ENCODE results near the gene INO80D. TPM values are rescaled to one million over a fixed set of nuclear protein-coding genes. Genes with fewer than 3 reads are reported as not detected.
A peak's percentile ranks its signal among the peaks of the same experiment; 100 is the strongest.

Gene INO80D
- total and polyA plus RNA-seq, 2 of the 13 experiments (the other 11 are each of a cell fraction or from before 2014, with no cell fraction given) = 7.6 to 7.9 TPM

- 0 out of 2 replicates have a peak, but pooled peaks have one; percentile 47 for TF ChIP-seq ARID5B (CRISPR knock-in tag; IDR thresholded peaks at IDR 0.05)
- peak; percentile 41; the same call in 1 of the 2 replicates for TF ChIP-seq MIXL1 (CRISPR knock-in tag; IDR thresholded peaks at IDR 0.05)
- TF ChIP-seq REL (CRISPR knock-in tag; conservative IDR thresholded peaks at IDR 0.05) = no peak
- TF ChIP-seq U2AF2 (IDR thresholded peaks at IDR 0.05; ENCODE audit: low read depth, low read length) = 0 out of 2 replicates have a peak, but pooled peaks have one; percentile 53
- TF ChIP-seq ELF4 (CRISPR knock-in tag; IDR thresholded peaks at IDR 0.05; ENCODE audit: borderline replicate concordance) = peak; percentile 27; the same call in 1 of the 2 replicates
- no peak for TF ChIP-seq PAWR (CRISPR knock-in tag; IDR thresholded peaks at IDR 0.05; ENCODE audit: borderline replicate concordance)
- peak; percentile 29; the same call in 1 of the 2 replicates for TF ChIP-seq SP4 (CRISPR knock-in tag; IDR thresholded peaks at IDR 0.05)
- TF ChIP-seq ZNF773 (CRISPR knock-in tag; IDR thresholded peaks at IDR 0.05; ENCODE audit: borderline replicate concordance) = no peak
- no peak for TF ChIP-seq NR1H2 (CRISPR knock-in tag; IDR thresholded peaks at IDR 0.05; ENCODE audit: borderline replicate concordance, low read depth)
- TF ChIP-seq DR1 (CRISPR knock-in tag; IDR thresholded peaks at IDR 0.05) = no peak
- peak; percentile 93 for TF ChIP-seq TGIF2 (CRISPR knock-in tag; IDR thresholded peaks at IDR 0.05)
- no peak for TF ChIP-seq ZNF317 (CRISPR knock-in tag; IDR thresholded peaks at IDR 0.05)
- TF ChIP-seq NAIF1 (CRISPR knock-in tag; IDR thresholded peaks at IDR 0.05; ENCODE audit: borderline replicate concordance) = no peak; the same call in 1 of the 2 replicates
- no peak for TF ChIP-seq TOPORS (CRISPR knock-in tag; IDR thresholded peaks at IDR 0.05)
- no peak for TF ChIP-seq ZNF747 (CRISPR knock-in tag; IDR thresholded peaks at IDR 0.05; ENCODE audit: borderline replicate concordance)
- 0 out of 2 replicates have a peak, but pooled peaks have one; percentile 39 for TF ChIP-seq ZNF343 (CRISPR knock-in tag; IDR thresholded peaks at IDR 0.05)
- TF ChIP-seq IKZF1 (IDR thresholded peaks at IDR 0.05) = no peak
- TF ChIP-seq ZSCAN22 (CRISPR knock-in tag; IDR thresholded peaks at IDR 0.05) = no peak
- TF ChIP-seq HMG20A (CRISPR knock-in tag; IDR thresholded peaks at IDR 0.05; ENCODE audit: borderline replicate concordance) = no peak
- no peak for TF ChIP-seq ZNF34 (CRISPR knock-in tag; IDR thresholded peaks at IDR 0.05; ENCODE audit: borderline replicate concordance)
- TF ChIP-seq ZSCAN25 (CRISPR knock-in tag; IDR thresholded peaks at IDR 0.05) = no peak
- no peak for TF ChIP-seq RERE (CRISPR knock-in tag; IDR thresholded peaks at IDR 0.05; ENCODE audit: low read depth)
- TF ChIP-seq MYC (CRISPR knock-in tag; IDR thresholded peaks at IDR 0.05; ENCODE audit: borderline replicate concordance) = no peak; the same call in 1 of the 2 replicates
These were observed 1.5 kb downstream of the INO80D start (continued) for GRCh38 chr2:206084439-206084869.

Data from HepG2 (cell line).